ENCODE measurements around the gene FOSL2.

The FOSL2 gene

GRCh38 chr2:28414583-28414982, 21.9 kb downstream of the FOSL2 start:
- no peak for DNase-seq (ENCODE audit: low read depth)
- in situ Hi-C loops (cut with HindIII; ENCODE audit: low sequenced_read_pairs) = no loop called here
- H3K4me3 ChIP-seq (ENCODE audit: low read depth, low read length) = no peak overlapping the region
- no peak for TF ChIP-seq CTCF (IDR thresholded peaks at IDR 0.05; ENCODE audit: low read depth, low read length, missing control alignments)

- in situ Hi-C loops (cut with HindIII; ENCODE audit: low sequenced_read_pairs) = no loop called here
- no peak for DNase-seq (ENCODE audit: low read depth)
- no peak for TF ChIP-seq CTCF (IDR thresholded peaks at IDR 0.05; ENCODE audit: low read depth, low read length, missing control alignments)
- no peak overlapping the region for H3K4me3 ChIP-seq (ENCODE audit: low read depth, low read length)
Observed at GRCh38 chr2:28415010-28415409, 22.4 kb downstream of the FOSL2 start.

GRCh38 chr2:28415715-28416114, 23.1 kb downstream of the FOSL2 start:
- H3K4me3 ChIP-seq (ENCODE audit: low read depth, low read length) = no peak overlapping the region
- DNase-seq (ENCODE audit: low read depth) = no peak
- in situ Hi-C loops (cut with HindIII; ENCODE audit: low sequenced_read_pairs) = no loop called here
- no peak for TF ChIP-seq CTCF (IDR thresholded peaks at IDR 0.05; ENCODE audit: low read depth, low read length, missing control alignments)

- no peak for TF ChIP-seq CTCF (IDR thresholded peaks at IDR 0.05; ENCODE audit: low read depth, low read length, missing control alignments)
- H3K4me3 ChIP-seq (ENCODE audit: low read depth, low read length) = no peak overlapping the region
- in situ Hi-C loops (cut with HindIII; ENCODE audit: low sequenced_read_pairs) = no loop called here
- DNase-seq (ENCODE audit: low read depth) = no peak
Observed at GRCh38 chr2:28419003-28419402, 26.3 kb downstream of the FOSL2 start.

- TF ChIP-seq CTCF (IDR thresholded peaks at IDR 0.05; ENCODE audit: low read depth, low read length, missing control alignments) = peak; percentile 2
- no peak for DNase-seq (ENCODE audit: low read depth)
- in situ Hi-C loops (cut with HindIII; ENCODE audit: low sequenced_read_pairs) = no loop called here
- no peak overlapping the region for H3K4me3 ChIP-seq (ENCODE audit: low read depth, low read length)
Observed at GRCh38 chr2:28419443-28420270, 27.0 kb downstream of the FOSL2 start.

GRCh38 chr2:28420722-28421121, 28.1 kb downstream of the FOSL2 start:
- DNase-seq (ENCODE audit: low read depth) = no peak
- in situ Hi-C loops (cut with HindIII; ENCODE audit: low sequenced_read_pairs) = no loop called here
- no peak for TF ChIP-seq CTCF (IDR thresholded peaks at IDR 0.05; ENCODE audit: low read depth, low read length, missing control alignments)
- H3K4me3 ChIP-seq (ENCODE audit: low read depth, low read length) = no peak overlapping the region
